Endothelial cell (in vitro differentiated cells): ENCODE measurements around the gene CASP12. TPM values are rescaled to one million over a fixed set of nuclear protein-coding genes. Genes with fewer than 3 reads are reported as not detected.

ENCODE experiments used
- DNase-seq: peaks from one replicate; pipeline ENCODE4 v3.0.0; 2021; ENCODE audit warnings: low spot score
- H3K27ac Mint-ChIP-seq: one replicate; pipeline ENCODE4 v1.8.0; 2021; ENCODE audit warnings: mixed read lengths, inconsistent platforms; ENCODE audit not compliant: unreplicated experiment
- H3K27me3 Mint-ChIP-seq: one replicate; pipeline ENCODE4 v1.8.0; 2021; ENCODE audit warnings: mild to moderate bottlenecking, moderate library complexity, mixed read lengths, inconsistent platforms; ENCODE audit not compliant: unreplicated experiment
- H3K36me3 Mint-ChIP-seq: one replicate; pipeline ENCODE4 v1.8.0; 2021; ENCODE audit warnings: mild to moderate bottlenecking, low read depth, mixed read lengths, inconsistent platforms; ENCODE audit not compliant: unreplicated experiment
- H3K4me1 Mint-ChIP-seq: one replicate; pipeline ENCODE4 v1.8.0; 2021; ENCODE audit warnings: mild to moderate bottlenecking, mixed read lengths, inconsistent platforms; ENCODE audit not compliant: unreplicated experiment
- H3K4me3 Mint-ChIP-seq: one replicate; pipeline ENCODE4 v1.8.0; 2021; ENCODE audit warnings: mild to moderate bottlenecking, mixed read lengths, inconsistent platforms; ENCODE audit not compliant: unreplicated experiment
- H3K9me3 Mint-ChIP-seq: one replicate; pipeline ENCODE4 v1.8.0; 2021; ENCODE audit warnings: mixed read lengths, inconsistent platforms; ENCODE audit not compliant: unreplicated experiment
- total RNA-seq: library from RNA; stranded (reverse); fragmentation: NEBNext Ultra II Directional; extraction: Animal tissue kit (Norgen Biotek cat#: 25700); gene quantifications from one replicate; pipeline ENCODE4 v1.2.1, GENCODE V29; 2021; ENCODE audit not compliant: unreplicated experiment
- TF ChIP-seq, protein P1 (sequence below): fragments of 200-600 bp; sonication (generic); IDR thresholded peaks from one replicate; pipeline ENCODE4 v1.5.0; 2021; ENCODE audit warnings: antibody characterized with exemption; ENCODE audit not compliant: unreplicated experiment

CASP12 gene
- total RNA-seq, 1 donor from 2014 or later, result 0.95 TPM

DNA sequence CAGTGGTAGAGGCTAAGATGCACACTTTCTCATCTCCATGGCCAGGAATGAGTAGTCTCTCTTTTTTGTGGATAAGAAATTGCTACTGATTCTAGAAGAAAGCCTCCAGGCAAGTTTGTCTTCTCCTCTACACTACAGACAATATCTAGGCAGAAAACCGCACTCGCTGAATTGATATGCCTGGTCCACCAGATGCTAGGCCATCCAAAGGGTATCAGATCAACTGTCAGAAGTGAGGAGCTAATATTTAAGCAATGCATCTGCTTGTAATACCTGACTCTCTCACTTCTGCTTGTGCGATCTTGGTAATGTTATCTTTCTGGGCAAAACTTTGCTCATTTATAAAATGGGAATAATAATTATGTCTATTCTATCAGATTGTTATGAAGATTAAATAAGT is 45.0 kb downstream of the CASP12 start:
- H3K4me3 Mint-ChIP-seq, result no peak overlapping the region
- H3K27me3 Mint-ChIP-seq, result no peaks in the 10 kb centered on the region
- no peaks in the 10 kb centered on the region for H3K4me1 Mint-ChIP-seq
- no peak for DNase-seq
- TF ChIP-seq, protein P1, sequence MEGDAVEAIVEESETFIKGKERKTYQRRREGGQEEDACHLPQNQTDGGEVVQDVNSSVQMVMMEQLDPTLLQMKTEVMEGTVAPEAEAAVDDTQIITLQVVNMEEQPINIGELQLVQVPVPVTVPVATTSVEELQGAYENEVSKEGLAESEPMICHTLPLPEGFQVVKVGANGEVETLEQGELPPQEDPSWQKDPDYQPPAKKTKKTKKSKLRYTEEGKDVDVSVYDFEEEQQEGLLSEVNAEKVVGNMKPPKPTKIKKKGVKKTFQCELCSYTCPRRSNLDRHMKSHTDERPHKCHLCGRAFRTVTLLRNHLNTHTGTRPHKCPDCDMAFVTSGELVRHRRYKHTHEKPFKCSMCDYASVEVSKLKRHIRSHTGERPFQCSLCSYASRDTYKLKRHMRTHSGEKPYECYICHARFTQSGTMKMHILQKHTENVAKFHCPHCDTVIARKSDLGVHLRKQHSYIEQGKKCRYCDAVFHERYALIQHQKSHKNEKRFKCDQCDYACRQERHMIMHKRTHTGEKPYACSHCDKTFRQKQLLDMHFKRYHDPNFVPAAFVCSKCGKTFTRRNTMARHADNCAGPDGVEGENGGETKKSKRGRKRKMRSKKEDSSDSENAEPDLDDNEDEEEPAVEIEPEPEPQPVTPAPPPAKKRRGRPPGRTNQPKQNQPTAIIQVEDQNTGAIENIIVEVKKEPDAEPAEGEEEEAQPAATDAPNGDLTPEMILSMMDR, result no peak
- no peaks in the 10 kb centered on the region for H3K36me3 Mint-ChIP-seq
- no peaks in the 10 kb centered on the region for H3K9me3 Mint-ChIP-seq
- H3K27ac Mint-ChIP-seq, result no peak overlapping the region

GRCh38 chr11:104852811-104853210 is 45.4 kb downstream of the CASP12 start:
- H3K4me3 Mint-ChIP-seq, result no peak overlapping the region
- no peak overlapping the region for H3K27ac Mint-ChIP-seq
- no peaks in the 10 kb centered on the region for H3K9me3 Mint-ChIP-seq
- H3K27me3 Mint-ChIP-seq, result no peaks in the 10 kb centered on the region
- TF ChIP-seq, protein P1, result no peak
- no peak for DNase-seq
- no peaks in the 10 kb centered on the region for H3K4me1 Mint-ChIP-seq
- H3K36me3 Mint-ChIP-seq, result no peaks in the 10 kb centered on the region

DNA sequence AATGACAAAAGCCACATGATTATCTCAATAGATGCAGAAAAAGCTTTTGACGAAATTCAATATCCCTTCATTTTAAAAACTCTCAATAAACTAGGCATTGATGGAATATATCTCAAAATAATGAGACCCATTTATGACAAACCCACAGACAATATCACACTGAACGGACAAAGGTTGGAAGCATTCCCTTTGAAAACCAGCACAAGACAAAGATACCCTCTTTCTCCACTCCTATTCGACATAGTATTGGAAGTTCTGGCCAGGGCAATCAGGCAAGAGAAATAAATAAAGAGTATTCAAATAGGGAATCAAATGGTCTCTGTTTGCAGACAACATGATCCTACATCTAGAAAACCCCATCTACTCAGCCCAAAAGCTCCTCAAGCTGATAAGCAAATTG is 52.0 kb downstream of the CASP12 start:
- Mint-ChIP-seq H3K36me3 (no peaks in the 10 kb centered on the region), H3K4me1 (peaks cover 7% of the 10 kb centered on the region), H3K4me3 (no peak overlapping the region), H3K27ac (no peak overlapping the region), H3K9me3 (no peaks in the 10 kb centered on the region), H3K27me3 (no peaks in the 10 kb centered on the region)
- DNase-seq, result no peak
- TF ChIP-seq, protein P1, result no peak

DNA sequence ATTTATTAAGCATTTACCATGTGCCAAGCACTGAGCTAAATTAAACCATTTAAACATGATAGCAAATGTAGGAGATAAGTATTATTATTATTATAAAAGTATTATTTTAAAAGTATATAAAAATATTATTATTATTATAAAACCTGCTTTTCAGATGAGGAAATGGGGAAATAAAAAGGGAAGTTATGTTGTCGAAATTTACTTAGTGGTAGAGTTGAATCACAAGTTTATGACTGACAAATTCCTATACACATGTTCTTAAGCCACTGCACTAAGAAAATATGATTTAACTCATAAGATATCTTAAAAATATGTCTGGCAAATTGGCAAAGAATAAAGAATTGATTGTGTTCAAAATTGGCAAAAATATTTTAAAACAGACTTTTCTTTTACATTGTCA is 53.8 kb downstream of the CASP12 start:
- DNase-seq, result no peak
- peaks cover 2% of the 10 kb centered on the region for H3K27me3 Mint-ChIP-seq
- no peaks in the 10 kb centered on the region for H3K36me3 Mint-ChIP-seq
- H3K9me3 Mint-ChIP-seq, result no peaks in the 10 kb centered on the region
- no peak overlapping the region for H3K4me3 Mint-ChIP-seq
- no peak overlapping the region for H3K27ac Mint-ChIP-seq
- peaks cover 11% of the 10 kb centered on the region for H3K4me1 Mint-ChIP-seq
- TF ChIP-seq, protein P1, result no peak

DNA sequence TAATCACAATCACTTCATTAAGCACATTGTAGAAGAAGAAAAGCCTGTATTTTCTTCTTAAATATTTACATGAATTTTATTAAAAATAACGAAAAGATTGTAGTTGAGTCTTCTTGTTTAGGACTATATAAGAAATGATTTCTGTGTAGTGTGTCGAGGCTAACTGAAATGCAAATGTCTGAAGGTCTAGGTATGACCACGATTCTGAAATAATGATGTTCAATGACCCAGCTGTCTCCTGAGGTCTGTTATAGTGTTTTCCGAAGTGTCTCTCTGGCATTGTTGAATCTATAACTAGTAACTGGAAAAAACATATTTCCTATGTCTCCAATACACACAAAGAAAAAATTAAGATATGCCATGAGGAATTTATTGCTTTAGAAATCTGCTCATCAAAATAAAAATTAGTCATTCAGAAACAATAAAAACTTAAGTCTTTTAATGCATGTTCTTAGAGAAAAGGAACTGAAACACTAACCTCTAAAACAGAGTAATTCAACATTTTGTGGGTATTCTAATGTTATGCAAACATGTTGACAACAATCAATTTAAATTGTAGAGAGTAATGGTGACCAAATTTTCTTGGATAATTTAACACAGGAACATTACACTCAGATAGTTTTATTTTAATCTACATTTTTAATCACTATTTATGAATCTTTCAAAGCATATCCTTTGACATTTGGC is 55.0 kb downstream of the CASP12 start:
- Mint-ChIP-seq H3K4me1 (peaks cover 11% of the 10 kb centered on the region), H3K4me3 (no peak overlapping the region), H3K27me3 (peaks cover 2% of the 10 kb centered on the region), H3K27ac (no peak overlapping the region), H3K9me3 (no peaks in the 10 kb centered on the region), H3K36me3 (no peaks in the 10 kb centered on the region)
- TF ChIP-seq, protein P1, result no peak
- DNase-seq, result no peak
